ENCODE data around the gene SPEM3. TPM values are rescaled to one million over a fixed set of nuclear protein-coding genes. Genes with fewer than 3 reads are reported as not detected.
"Not testable (repeated sequence)": the region's sequence is repeated elsewhere in the genome, so short reads cannot be mapped to it uniquely, and the experiment has no call there.

Gene SPEM3
- total RNA-seq, 1 donor from 2014 or later: not detected

- intact Hi-C loops (cut with DNase I); DNase-seq (ENCODE audit: low spot score): not testable (repeated sequence)
Observed at GRCh38 chr17:7481275-7481674, 52.6 kb downstream of the SPEM3 start, which contains the start of gene SLC35G6. TSS of gene SLC35G6 (plus strand) at chr17:7481446. CDS start at chr17:7481517, 71 bp downstream.

- DNase-seq (ENCODE audit: low spot score): not testable (repeated sequence)
Observed at GRCh38 chr17:7481842-7482741, 53.4 kb downstream of the SPEM3 start.

More at GRCh38 chr17:7481842-7482741, 53.4 kb downstream of the SPEM3 start:
- intact Hi-C loops (cut with DNase I): not testable (repeated sequence)

Other genes with a start within 250 kb of the SPEM3 start
- 0.54 TPM for gene ASGR1, start 249.5 kb upstream of the SPEM3 start, total RNA-seq
- gene DLG4, start 209.0 kb upstream of the SPEM3 start, total RNA-seq: 16.0 TPM
- 966 TPM for gene ACADVL, start 208.9 kb upstream of the SPEM3 start, total RNA-seq
- gene DVL2, start 194.3 kb upstream of the SPEM3 start, total RNA-seq: 22.5 TPM
- gene PHF23, start 189.4 kb upstream of the SPEM3 start, total RNA-seq: 20.5 TPM
- 449 TPM for gene GABARAP, start 186.4 kb upstream of the SPEM3 start, total RNA-seq
- gene CTDNEP1, start 177.1 kb upstream of the SPEM3 start, total RNA-seq: 111 TPM
- 57.5 TPM for gene ELP5, start 176.6 kb upstream of the SPEM3 start, total RNA-seq
- gene CLDN7, start 166.4 kb upstream of the SPEM3 start, total RNA-seq: 0.75 TPM
- gene SLC2A4, start 147.1 kb upstream of the SPEM3 start, total RNA-seq: 73.5 TPM
- gene YBX2, start 134.2 kb upstream of the SPEM3 start, total RNA-seq: 1.2 TPM
- gene EIF5A, start 121.2 kb upstream of the SPEM3 start, total RNA-seq: 263 TPM
- gene GPS2, start 113.5 kb upstream of the SPEM3 start, total RNA-seq: 49.0 TPM
- 29.9 TPM for gene NEURL4, start 99.5 kb upstream of the SPEM3 start, total RNA-seq
- 16.4 TPM for gene ACAP1, start 92.3 kb upstream of the SPEM3 start, total RNA-seq
- gene KCTD11, start 76.7 kb upstream of the SPEM3 start, total RNA-seq: 9.6 TPM
- not detected for gene TMEM95, start 73.7 kb upstream of the SPEM3 start, total RNA-seq
- gene TNK1, start 47.8 kb upstream of the SPEM3 start, total RNA-seq: 2.0 TPM
- 16.8 TPM for gene PLSCR3, start 34.3 kb upstream of the SPEM3 start, total RNA-seq
- gene TMEM256, start 24.8 kb upstream of the SPEM3 start, total RNA-seq: 67.7 TPM
- 11.0 TPM for gene NLGN2, start 21.0 kb upstream of the SPEM3 start, total RNA-seq
- gene SPEM1, start 8.5 kb upstream of the SPEM3 start, total RNA-seq: not detected
- gene SPEM2, start 3.2 kb upstream of the SPEM3 start, total RNA-seq: not detected
- gene TMEM102, start 6.6 kb downstream of the SPEM3 start, total RNA-seq: 2.6 TPM
- gene FGF11, start 10.7 kb downstream of the SPEM3 start, total RNA-seq: 3.9 TPM
- gene CHRNB1, start 16.2 kb downstream of the SPEM3 start, total RNA-seq: 9.9 TPM
- 69.4 TPM for gene ZBTB4, start 50.8 kb downstream of the SPEM3 start, total RNA-seq
- not detected for gene SLC35G6, start 52.6 kb downstream of the SPEM3 start, total RNA-seq
- 56.4 TPM for gene POLR2A, start 55.5 kb downstream of the SPEM3 start, total RNA-seq
- 33.9 TPM for gene TNFSF12, start 120.2 kb downstream of the SPEM3 start, total RNA-seq
- 4.9 TPM for gene TNFSF13, start 129.9 kb downstream of the SPEM3 start, total RNA-seq
- 33.8 TPM for gene SENP3, start 133.1 kb downstream of the SPEM3 start, total RNA-seq
- gene CD68, start 150.8 kb downstream of the SPEM3 start, total RNA-seq: 11.4 TPM
- 22.4 TPM for gene MPDU1, start 155.0 kb downstream of the SPEM3 start, total RNA-seq
- gene SOX15, start 161.2 kb downstream of the SPEM3 start, total RNA-seq: 1.1 TPM
- 83.5 TPM for gene FXR2, start 186.0 kb downstream of the SPEM3 start, total RNA-seq
- 60.3 TPM for gene SAT2, start 199.0 kb downstream of the SPEM3 start, total RNA-seq
- 0.62 TPM for gene SHBG, start 201.3 kb downstream of the SPEM3 start, total RNA-seq
- gene ATP1B2, start 222.1 kb downstream of the SPEM3 start, total RNA-seq: 2.7 TPM